ENCODE measurements around the gene GPR108. TPM values are rescaled to one million over a fixed set of nuclear protein-coding genes. Genes with fewer than 3 reads are reported as not detected.

The GPR108 gene
- total RNA-seq, 2 experiments from 2014 or later, result 34.5 to 36.6 TPM

DNA sequence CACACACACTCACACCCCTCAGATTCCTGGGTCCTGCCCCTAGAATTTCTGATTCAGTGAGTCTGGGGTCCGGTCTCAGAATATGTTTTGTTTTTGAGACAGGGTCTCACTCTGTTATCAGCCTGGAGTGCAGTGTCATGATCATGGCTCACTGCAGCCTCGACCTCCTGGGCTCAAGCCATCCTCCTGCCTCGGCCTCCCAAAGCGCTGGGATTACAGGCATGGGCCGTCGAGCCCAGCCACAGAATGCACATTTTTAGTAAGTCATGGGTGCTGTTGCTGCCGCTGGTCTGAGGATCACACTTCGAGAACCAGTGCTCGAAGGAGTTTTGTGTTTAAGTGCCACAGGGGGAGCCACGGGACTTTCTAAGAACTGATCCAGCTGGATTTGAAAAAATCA lies 45.4 kb downstream of the GPR108 start:
- Mint-ChIP-seq H3K9me3 (no peaks in the 10 kb centered on the region), H3K27ac (no peak overlapping the region), H3K4me1 (ENCODE audit: low read depth) (no peaks in the 10 kb centered on the region), H3K36me3 (ENCODE audit: low read depth) (no peaks in the 10 kb centered on the region), H3K4me3 (no peak overlapping the region), H3K27me3 (no peaks in the 10 kb centered on the region)
- intact Hi-C loops (cut with DNase I, micrococcal nuclease), result no loop called here
- Histone ChIP-seq H3K27ac (ENCODE audit: low read depth in 1 of 2, low read length in 2 of 2) (no peak overlapping the region), H3K27me3 (ENCODE audit: control insufficient read depth in 1 of 2, insufficient read depth in 2 of 2, low read length in 2 of 2) (peaks cover 0 to 2% of the 10 kb centered on the region in 2 experiments), H3K36me3 (ENCODE audit: insufficient read depth, low read length) (no peaks in the 10 kb centered on the region), H3K9me3 (ENCODE audit: control insufficient read depth in 1 of 2, insufficient read depth in 1 of 2, low read length in 2 of 2) (peaks cover 0 to 4% of the 10 kb centered on the region in 2 experiments), H3K4me3 (ENCODE audit: low read length) (no peak overlapping the region), H3K4me1 (ENCODE audit: insufficient read depth, low read length) (no peaks in the 10 kb centered on the region)
- ATAC-seq (ENCODE audit: poor library complexity), result no peak
- ChIA-PET POLR2A (no interaction called here), CTCF (no interaction called here)
- TF ChIP-seq CTCF (IDR thresholded peaks at IDR 0.05), result no peak
- no peak for DNase-seq

- no peak overlapping the region for H3K27ac ChIP-seq (ENCODE audit: low read depth in 1 of 2, low read length in 2 of 2)
- ChIA-PET CTCF (no interaction called here), POLR2A (no interaction called here)
- DNase-seq (no peak), ATAC-seq (ENCODE audit: poor library complexity) (no peak)
- no peaks in the 10 kb centered on the region for H3K4me1 ChIP-seq (ENCODE audit: insufficient read depth, low read length)
- H3K36me3 ChIP-seq (ENCODE audit: insufficient read depth, low read length), result no peaks in the 10 kb centered on the region
- H3K4me1 Mint-ChIP-seq (ENCODE audit: low read depth), result no peaks in the 10 kb centered on the region
- no peak overlapping the region for H3K27ac Mint-ChIP-seq
- H3K27me3 ChIP-seq (ENCODE audit: control insufficient read depth in 1 of 2, insufficient read depth in 2 of 2, low read length in 2 of 2), result peaks cover 0 to 2% of the 10 kb centered on the region in 2 experiments
- H3K9me3 ChIP-seq (ENCODE audit: control insufficient read depth in 1 of 2, insufficient read depth in 1 of 2, low read length in 2 of 2), result peaks cover 0 to 4% of the 10 kb centered on the region in 2 experiments
- intact Hi-C loops (cut with DNase I, micrococcal nuclease), result no loop called here
- no peak overlapping the region for H3K4me3 Mint-ChIP-seq
- no peaks in the 10 kb centered on the region for H3K36me3 Mint-ChIP-seq (ENCODE audit: low read depth)
- no peaks in the 10 kb centered on the region for H3K27me3 Mint-ChIP-seq
- no peaks in the 10 kb centered on the region for H3K9me3 Mint-ChIP-seq
- no peak overlapping the region for H3K4me3 ChIP-seq (ENCODE audit: low read length)
- no peak for TF ChIP-seq CTCF (IDR thresholded peaks at IDR 0.05)
Observed at GRCh38 chr19:6691342-6691741, 46.0 kb downstream of the GPR108 start.

GRCh38 chr19:6690160-6690885 lies 47.1 kb downstream of the GPR108 start:
- ATAC-seq (ENCODE audit: poor library complexity), result no peak
- Histone ChIP-seq H3K9me3 (ENCODE audit: control insufficient read depth in 1 of 2, insufficient read depth in 1 of 2, low read length in 2 of 2) (peaks cover 0 to 4% of the 10 kb centered on the region in 2 experiments), H3K36me3 (ENCODE audit: insufficient read depth, low read length) (no peaks in the 10 kb centered on the region), H3K27me3 (ENCODE audit: control insufficient read depth in 1 of 2, insufficient read depth in 2 of 2, low read length in 2 of 2) (peaks cover 0 to 2% of the 10 kb centered on the region in 2 experiments), H3K4me1 (ENCODE audit: insufficient read depth, low read length) (no peaks in the 10 kb centered on the region), H3K4me3 (ENCODE audit: low read length) (no peak overlapping the region), H3K27ac (ENCODE audit: low read depth in 1 of 2, low read length in 2 of 2) (no peak overlapping the region)
- no peak for TF ChIP-seq CTCF (IDR thresholded peaks at IDR 0.05)
- H3K4me1 Mint-ChIP-seq (ENCODE audit: low read depth), result no peaks in the 10 kb centered on the region
- no peak overlapping the region for H3K27ac Mint-ChIP-seq
- DNase-seq, result no peak
- CTCF ChIA-PET, result no interaction called here
- no peak overlapping the region for H3K4me3 Mint-ChIP-seq
- POLR2A ChIA-PET, result interaction anchor here (0.7 kb wide), 1 partner anchor 178 kb away, joined by 3 read pairs; no protein-coding TSS in a partner anchor
- intact Hi-C loops (cut with DNase I, micrococcal nuclease), result no loop called here
- no peaks in the 10 kb centered on the region for H3K36me3 Mint-ChIP-seq (ENCODE audit: low read depth)
- no peaks in the 10 kb centered on the region for H3K27me3 Mint-ChIP-seq
- H3K9me3 Mint-ChIP-seq, result no peaks in the 10 kb centered on the region

Measured in CD4-positive, alpha-beta T cell (primary cell).